Psoas muscle (tissue), 8 donors: Measurements from ENCODE around the gene ZCCHC9. TPM values are rescaled to one million over a fixed set of nuclear protein-coding genes. Genes with fewer than 3 reads are reported as not detected.
"Not testable (repeated sequence)": the region's sequence is repeated elsewhere in the genome, so short reads cannot be mapped to it uniquely, and the experiment has no call there.

Experiments used
- ATAC-seq, 4 donors: fragments of 200-7000 bp; cut with Tn5 transposase; one replicate each; pipeline ENCODE4 v1.9.1; 2020; ENCODE audit warnings: moderate library complexity in 3 of 4, mild to moderate bottlenecking in 2 of 4
- DNase-seq, 2 donors: peaks; one replicate each; pipeline ENCODE4 v3.0.0-alpha.2; 2020
- H3K27ac ChIP-seq: fragments of 200-600 bp; one replicate; pipeline ENCODE4 v1.8.0; 2022
- H3K27me3 ChIP-seq, 3 donors: fragments of 200-600 bp in 1 of 3; one replicate each; pipeline versions ENCODE4 v1.6.1 to v1.8.0; 2013 to 2022; ENCODE audit warnings: low read length in 2 of 3, mild to moderate bottlenecking in 2 of 3, moderate library complexity in 1 of 3; ENCODE audit not compliant: insufficient read depth in 3 of 3
- H3K36me3 ChIP-seq, 2 donors: fragments of 200-600 bp in 1 of 2; one replicate each; pipeline versions ENCODE4 v1.6.1 to v1.8.0; 2013 to 2022; ENCODE audit warnings: low read depth in 1 of 2, mild to moderate bottlenecking in 1 of 2, moderate library complexity in 1 of 2; ENCODE audit not compliant: insufficient read depth in 1 of 2
- H3K4me1 ChIP-seq: fragments of 200-600 bp; one replicate; pipeline ENCODE4 v1.8.0; 2022
- H3K4me3 ChIP-seq: fragments of 200-600 bp; one replicate; pipeline ENCODE4 v1.8.0; 2022; ENCODE audit warnings: mild to moderate bottlenecking
- H3K9me3 ChIP-seq: fragments of 200-600 bp; one replicate; pipeline ENCODE4 v1.8.0; 2022
- CTCF ChIP-seq: fragments of 200-600 bp; IDR thresholded peaks from one replicate; pipeline ENCODE4 v1.8.0; 2022; ENCODE audit warnings: antibody characterized with exemption
- WGBS, 3 donors: extraction: QIAGEN DNeasy Blood & Tissue Kit; methylation state at CpG; one replicate each; pipeline versions ENCODE4 v1.1.6 to v1.1.7; 2013; 5-methylcytosine and 5-hydroxymethylcytosine counted together
- intact Hi-C, 2 donors: fragments of 100-400 bp; cut with DNase I; formaldehyde crosslinking; loops; one replicate each; pipeline versions ENCODE4 v1.11.0 to v1.14.2; 2022
- polyA plus RNA-seq, 3 donors: library from polyadenylated mRNA; stranded (reverse); fragments of 200-250 nt; gene quantifications; one replicate each; pipeline ENCODE4 v1.2.3, GENCODE V29; 2013
- total RNA-seq, 4 donors: library from RNA; stranded (reverse); fragmentation: NEBNext Ultra II Directional in 2 of 4; extraction: Animal tissue kit (Norgen Biotek cat#: 25700) in 2 of 4; gene quantifications; one replicate each; pipeline versions ENCODE4 v1.2.1 to v1.2.4, GENCODE V29; 2021 to 2023
- donor health status: healthy with polysubstance abuse.
- donor health status: DM: no; HTN: no; CAD: no; lungs with moderate emphysema.
- donor health status: Bipolar disorder and iron deficiency.
- donor health status: healthy.
- donor health status: DM: yes; HTN: yes; CAD: no.
- donor health status: DM: no; HTN: no; CAD: no.
- donor health status: DM: no; HTN: no; CAD: no.
- donor health status: DM: yes; HTN: yes; CAD: no.

ZCCHC9 gene
- total and polyA plus RNA-seq, 7 donors, result 9.6 to 45.1 (median 26.2) TPM

- ATAC-seq, result peak in 3 of 4 donors; percentile 24 to 34 (median 25)
- intact Hi-C loops, result no loop called here
- no peak for DNase-seq
- Histone ChIP-seq H3K4me3 (no peak overlapping the region), H3K27me3 (no peaks in the 10 kb centered on the region), H3K36me3 (peaks cover 2 to 63% of the 10 kb centered on the region in 2 donors), H3K9me3 (peaks cover 50% of the 10 kb centered on the region), H3K4me1 (no peaks in the 10 kb centered on the region), H3K27ac (no peak overlapping the region)
- no peak for TF ChIP-seq CTCF
- WGBS, 3 donors, result 76 to 88% (median 78%) methylated on average over 8 of the region's 8 CpGs
Observed at GRCh38 chr5:81269751-81270393, 31.5 kb upstream of the ZCCHC9 start.

GRCh38 chr5:81270394-81271027 lies 30.9 kb upstream of the ZCCHC9 start:
- intact Hi-C loops, DNase-seq, H3K4me1 ChIP-seq, H3K4me3 ChIP-seq, H3K27ac ChIP-seq, H3K27me3 ChIP-seq: not testable (repeated sequence)
- WGBS, 3 donors, result 78 to 97% (median 89%) methylated on average over 2 of the region's 2 CpGs
- peak in 1 of 4 donors; percentile 33 for ATAC-seq
- Histone ChIP-seq H3K36me3 (peaks cover 2 to 56% of the 10 kb centered on the region in 2 donors), H3K9me3 (peaks cover 57% of the 10 kb centered on the region)

GRCh38 chr5:81283976-81284375 lies 17.4 kb upstream of the ZCCHC9 start:
- Histone ChIP-seq H3K27ac (no peak overlapping the region), H3K4me1 (no peaks in the 10 kb centered on the region), H3K9me3 (no peaks in the 10 kb centered on the region), H3K27me3 (no peaks in the 10 kb centered on the region), H3K36me3 (peaks cover 0 to 11% of the 10 kb centered on the region in 2 donors), H3K4me3 (no peak overlapping the region)
- 91 to 94% (median 92%) methylated on average over 1 of the region's 1 CpG for whole genome bisulfite sequencing, 3 donors
- ATAC-seq (no peak), DNase-seq (no peak)
- TF ChIP-seq CTCF, result no peak
- intact Hi-C loops, result no loop called here

DNA sequence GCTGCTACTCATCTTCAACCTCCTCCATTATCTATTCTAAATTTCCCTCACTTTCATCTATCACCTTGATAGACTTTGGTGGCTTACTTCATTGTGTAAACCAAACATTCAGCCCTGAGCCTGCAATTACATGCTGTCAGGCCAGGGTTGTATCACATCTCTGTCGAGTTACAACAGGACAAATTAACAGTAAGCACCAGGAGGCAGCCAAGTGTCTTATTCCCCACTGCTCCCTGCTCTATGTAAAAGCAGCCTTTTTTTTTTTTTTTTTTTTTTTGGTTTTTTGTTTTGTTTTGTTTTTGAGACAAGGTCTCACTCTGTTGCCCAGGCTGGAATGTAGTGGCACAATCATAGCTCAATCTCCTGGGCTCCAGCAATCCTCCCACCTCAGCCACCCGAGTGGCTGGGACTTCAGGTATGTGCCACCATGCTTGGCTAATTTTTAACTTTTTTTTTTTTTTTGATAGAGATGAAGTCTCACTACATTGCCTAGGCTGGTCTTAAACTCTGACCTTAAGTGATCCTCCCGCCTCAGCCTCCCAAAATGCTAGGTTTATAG lies 15.2 kb upstream of the ZCCHC9 start:
- Histone ChIP-seq H3K27me3 (no peaks in the 10 kb centered on the region), H3K9me3 (peaks cover 8% of the 10 kb centered on the region), H3K27ac (no peak overlapping the region), H3K4me3 (no peak overlapping the region), H3K36me3 (peaks cover 0 to 16% of the 10 kb centered on the region in 2 donors), H3K4me1 (no peaks in the 10 kb centered on the region)
- ATAC-seq, result peak in 1 of 4 donors; percentile 24
- TF ChIP-seq CTCF, result no peak
- intact Hi-C loops, result no loop called here
- WGBS, 3 donors, result 64 to 71% (median 65%) methylated on average over 3 of the region's 3 CpGs
- no peak for DNase-seq

GRCh38 chr5:81288021-81288433 lies 13.4 kb upstream of the ZCCHC9 start:
- ATAC-seq (no peak), DNase-seq (no peak)
- peaks cover 3 to 16% of the 10 kb centered on the region in 2 donors for H3K36me3 ChIP-seq
- TF ChIP-seq CTCF, result no peak
- 90 to 92% (median 91%) methylated on average over 4 of the region's 4 CpGs for WGBS, 3 donors
- no peaks in the 10 kb centered on the region for H3K27me3 ChIP-seq
- H3K4me1 ChIP-seq, result no peaks in the 10 kb centered on the region
- H3K27ac ChIP-seq, result no peak overlapping the region
- H3K9me3 ChIP-seq, result peaks cover 24% of the 10 kb centered on the region
- no peak overlapping the region for H3K4me3 ChIP-seq
- intact Hi-C loops, result no loop called here
